Measurements from ENCODE around the gene DSCAM. TPM values are rescaled to one million over a fixed set of nuclear protein-coding genes. Genes with fewer than 3 reads are reported as not detected.
"Not testable (repeated sequence)": the region's sequence is repeated elsewhere in the genome, so short reads cannot be mapped to it uniquely, and the experiment has no call there.

DSCAM gene
- total RNA-seq, 2 experiments from 2014 or later: not detected

- H3K9me3 Mint-ChIP-seq: peaks cover 9% of the 10 kb centered on the region
- intact Hi-C loops (cut with micrococcal nuclease): no loop called here
- DNase-seq: no peak
- no peak overlapping the region for H3K4me3 Mint-ChIP-seq
- CTCF ChIA-PET: no interaction called here
- no peaks in the 10 kb centered on the region for H3K4me1 Mint-ChIP-seq (ENCODE audit: low read depth)
- H3K27ac Mint-ChIP-seq: no peak overlapping the region
- H3K27me3 Mint-ChIP-seq: no peaks in the 10 kb centered on the region
- POLR2A ChIA-PET: no interaction called here
- no peaks in the 10 kb centered on the region for H3K36me3 Mint-ChIP-seq
Observed at GRCh38 chr21:40337981-40338380, 509.0 kb downstream of the DSCAM start.

- H3K36me3 Mint-ChIP-seq: no peaks in the 10 kb centered on the region
- intact Hi-C loops (cut with micrococcal nuclease): no loop called here
- DNase-seq: no peak
- H3K4me1 Mint-ChIP-seq (ENCODE audit: low read depth): no peaks in the 10 kb centered on the region
- H3K4me3 Mint-ChIP-seq: no peak overlapping the region
- H3K27ac Mint-ChIP-seq: no peak overlapping the region
- H3K9me3 Mint-ChIP-seq: peaks cover 9% of the 10 kb centered on the region
- no peaks in the 10 kb centered on the region for H3K27me3 Mint-ChIP-seq
- ChIA-PET POLR2A (no interaction called here), CTCF (no interaction called here)
Observed at GRCh38 chr21:40335704-40336103, 511.3 kb downstream of the DSCAM start.

DNA sequence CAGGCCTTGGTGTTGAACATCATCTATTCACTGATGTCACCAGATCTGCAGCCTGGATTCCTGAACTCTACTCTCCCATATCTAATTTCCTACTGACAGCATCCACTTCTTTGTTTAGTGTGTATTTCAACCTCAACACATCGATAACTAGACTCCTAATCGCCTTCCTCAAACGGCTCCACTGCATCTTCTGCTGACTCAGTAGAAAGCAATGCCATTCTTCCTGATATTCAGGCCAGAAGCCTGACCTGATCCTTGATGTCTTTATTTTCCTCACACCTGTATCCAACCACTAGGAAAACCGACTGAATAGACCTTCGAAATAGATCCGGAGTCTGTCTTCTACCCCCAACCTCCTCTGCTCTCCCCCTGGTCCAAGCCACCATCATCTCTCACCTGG is 512.8 kb downstream of the DSCAM start:
- no peaks in the 10 kb centered on the region for H3K4me1 Mint-ChIP-seq (ENCODE audit: low read depth)
- ChIA-PET POLR2A (no interaction called here), CTCF (no interaction called here)
- H3K9me3 Mint-ChIP-seq: peaks cover 9% of the 10 kb centered on the region
- intact Hi-C loops (cut with micrococcal nuclease): no loop called here
- no peak overlapping the region for H3K27ac Mint-ChIP-seq
- no peaks in the 10 kb centered on the region for H3K27me3 Mint-ChIP-seq
- no peak for DNase-seq
- no peak overlapping the region for H3K4me3 Mint-ChIP-seq
- H3K36me3 Mint-ChIP-seq: no peaks in the 10 kb centered on the region

DNA sequence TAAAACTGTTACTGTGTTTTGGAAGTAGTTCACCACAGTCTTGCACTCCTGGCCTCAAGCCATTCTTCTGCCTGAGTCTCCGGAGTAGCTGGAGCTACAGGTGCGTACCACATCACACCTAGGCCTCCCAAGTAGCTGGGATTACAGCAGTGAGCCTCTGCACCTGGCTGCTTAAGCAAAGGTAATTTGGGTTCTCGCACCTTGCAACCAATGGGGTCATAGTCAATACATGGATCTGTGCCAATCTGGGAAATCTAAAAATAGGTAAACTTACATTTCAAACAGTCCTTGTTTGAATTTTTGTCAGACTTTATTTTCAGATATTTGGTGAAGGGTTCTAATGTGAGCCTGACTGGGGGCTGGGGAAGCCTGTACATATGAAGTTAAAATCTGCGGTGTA is 513.2 kb downstream of the DSCAM start:
- DNase-seq: no peak
- no peaks in the 10 kb centered on the region for H3K36me3 Mint-ChIP-seq
- ChIA-PET CTCF (no interaction called here), POLR2A (no interaction called here)
- no peak overlapping the region for H3K4me3 Mint-ChIP-seq
- no peak overlapping the region for H3K27ac Mint-ChIP-seq
- H3K27me3 Mint-ChIP-seq: no peaks in the 10 kb centered on the region
- no peaks in the 10 kb centered on the region for H3K4me1 Mint-ChIP-seq (ENCODE audit: low read depth)
- intact Hi-C loops (cut with micrococcal nuclease): no loop called here
- peaks cover 9% of the 10 kb centered on the region for H3K9me3 Mint-ChIP-seq

GRCh38 chr21:40331804-40332203 is 515.2 kb downstream of the DSCAM start:
- Mint-ChIP-seq H3K36me3 (no peaks in the 10 kb centered on the region), H3K9me3 (peaks cover 19% of the 10 kb centered on the region), H3K27ac (no peak overlapping the region), H3K4me3 (no peak overlapping the region), H3K4me1 (ENCODE audit: low read depth) (no peaks in the 10 kb centered on the region), H3K27me3 (no peaks in the 10 kb centered on the region)
- intact Hi-C loops (cut with micrococcal nuclease): no loop called here
- ChIA-PET CTCF (no interaction called here), POLR2A (no interaction called here)
- DNase-seq: no peak

DNA sequence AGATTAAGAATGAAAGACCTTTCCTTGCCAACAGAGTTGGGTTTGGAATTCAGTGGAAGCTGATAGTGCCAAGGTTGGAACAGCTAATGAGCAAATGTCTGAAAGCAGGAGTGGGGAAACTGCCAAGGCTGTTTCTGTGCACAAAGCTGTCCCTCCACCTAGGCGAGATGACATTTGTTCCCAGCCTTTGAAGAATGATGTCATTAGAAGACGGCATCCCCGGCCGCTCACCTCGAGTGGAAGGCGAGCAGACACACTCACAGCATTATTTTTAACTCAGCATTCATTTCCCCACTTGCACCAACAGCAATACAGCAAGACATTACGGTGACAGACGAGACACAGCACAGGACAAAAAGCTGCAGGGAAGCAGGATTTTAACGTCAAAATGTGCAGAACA is 515.8 kb downstream of the DSCAM start:
- H3K4me3 Mint-ChIP-seq: no peak overlapping the region
- CTCF ChIA-PET: no interaction called here
- H3K27ac Mint-ChIP-seq: no peak overlapping the region
- no peak for DNase-seq
- POLR2A ChIA-PET: no interaction called here
- no peaks in the 10 kb centered on the region for H3K27me3 Mint-ChIP-seq
- no peaks in the 10 kb centered on the region for H3K36me3 Mint-ChIP-seq
- intact Hi-C loops (cut with micrococcal nuclease): no loop called here
- no peaks in the 10 kb centered on the region for H3K4me1 Mint-ChIP-seq (ENCODE audit: low read depth)
- peaks cover 23% of the 10 kb centered on the region for H3K9me3 Mint-ChIP-seq

DNA sequence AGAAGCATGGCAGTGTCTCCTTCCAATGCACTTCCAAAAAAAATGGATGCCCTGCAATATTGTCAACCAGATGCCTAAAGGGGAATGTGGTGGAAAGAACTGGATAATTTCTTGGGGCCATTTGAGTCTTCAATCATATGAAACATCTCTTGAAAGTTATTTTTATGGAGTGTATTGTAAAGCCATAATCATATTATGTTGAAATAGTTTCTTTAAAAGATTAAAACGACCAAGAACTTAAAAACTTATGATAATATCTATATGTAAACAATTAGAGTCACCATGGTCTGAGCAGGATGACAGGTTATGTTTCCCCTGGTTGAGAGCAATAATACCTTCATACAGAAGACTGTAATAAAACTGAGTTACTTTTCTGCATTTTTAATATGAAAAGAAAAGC is 522.6 kb downstream of the DSCAM start:
- POLR2A ChIA-PET: interaction anchor here (0.5 kb wide), 1 partner anchor 18 kb away, joined by 3 read pairs; no protein-coding TSS in a partner anchor
- H3K4me1 Mint-ChIP-seq (ENCODE audit: low read depth): no peaks in the 10 kb centered on the region
- H3K9me3 Mint-ChIP-seq: peaks cover 25% of the 10 kb centered on the region
- no peak for DNase-seq
- H3K36me3 Mint-ChIP-seq: no peaks in the 10 kb centered on the region
- CTCF ChIA-PET: no interaction called here
- intact Hi-C loops (cut with micrococcal nuclease): no loop called here
- H3K4me3 Mint-ChIP-seq: no peak overlapping the region
- H3K27me3 Mint-ChIP-seq: no peaks in the 10 kb centered on the region
- no peak overlapping the region for H3K27ac Mint-ChIP-seq

GRCh38 chr21:40320718-40321117 is 526.2 kb downstream of the DSCAM start:
- H3K4me3 Mint-ChIP-seq; CTCF ChIA-PET; H3K36me3 Mint-ChIP-seq; H3K9me3 Mint-ChIP-seq; H3K27ac Mint-ChIP-seq; H3K27me3 Mint-ChIP-seq; POLR2A ChIA-PET; intact Hi-C loops (cut with micrococcal nuclease); H3K4me1 Mint-ChIP-seq (ENCODE audit: low read depth); DNase-seq: not testable (repeated sequence)

DNA sequence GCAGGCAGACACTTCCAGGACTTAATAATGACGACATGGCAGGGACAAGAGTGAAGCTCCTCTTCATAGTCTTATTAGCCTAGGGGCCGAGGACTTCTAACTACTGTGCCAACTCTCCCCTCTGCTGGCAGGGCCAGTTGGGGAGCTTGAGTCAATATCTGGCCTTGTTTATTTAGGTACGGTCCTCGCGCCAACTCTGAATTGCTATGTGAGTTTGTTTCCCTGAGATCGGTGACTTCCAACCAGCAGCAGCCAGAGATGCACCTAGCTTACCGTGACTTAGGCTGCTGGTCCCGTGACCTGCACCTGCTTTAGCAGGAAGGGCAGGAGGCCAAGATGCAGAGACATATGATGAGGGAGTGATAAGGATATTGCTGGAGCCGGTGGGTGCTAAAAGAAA is 528.6 kb downstream of the DSCAM start:
- Mint-ChIP-seq H3K9me3 (peaks cover 10% of the 10 kb centered on the region), H3K4me3 (no peak overlapping the region), H3K27ac (no peak overlapping the region), H3K27me3 (no peaks in the 10 kb centered on the region), H3K4me1 (ENCODE audit: low read depth) (no peaks in the 10 kb centered on the region), H3K36me3 (no peaks in the 10 kb centered on the region)
- ChIA-PET CTCF (no interaction called here), POLR2A (no interaction called here)
- no peak for DNase-seq
- intact Hi-C loops (cut with micrococcal nuclease): no loop called here

DNA sequence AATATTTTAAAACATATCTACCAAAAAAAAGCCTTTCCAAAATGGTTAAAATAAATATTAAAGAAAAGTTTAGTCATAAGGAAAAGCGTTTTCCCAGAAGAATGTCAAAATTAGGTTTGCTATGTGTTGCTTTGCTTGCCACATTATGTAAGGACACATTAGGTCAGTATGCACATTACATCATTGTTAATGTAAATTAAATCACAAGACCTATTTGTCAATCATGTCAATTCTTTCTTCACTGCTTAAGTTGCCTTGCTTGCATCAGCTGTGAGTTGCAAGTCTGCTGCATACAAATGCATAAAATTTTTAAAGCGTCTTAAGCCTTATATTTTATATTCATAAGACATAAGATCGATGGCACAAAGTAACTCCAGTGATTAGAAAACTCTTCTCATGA is 530.9 kb downstream of the DSCAM start:
- peaks cover 2% of the 10 kb centered on the region for H3K9me3 Mint-ChIP-seq
- intact Hi-C loops (cut with micrococcal nuclease): no loop called here

GRCh38 chr21:40315626-40316025 is 531.3 kb downstream of the DSCAM start:
- intact Hi-C loops (cut with micrococcal nuclease): no loop called here
- Mint-ChIP-seq H3K4me3 (no peak overlapping the region), H3K9me3 (peaks cover 2% of the 10 kb centered on the region)

More for the DNA sequence above, 530.9 kb downstream of the DSCAM start:
- no peaks in the 10 kb centered on the region for H3K4me1 Mint-ChIP-seq (ENCODE audit: low read depth)
- H3K27me3 Mint-ChIP-seq: no peaks in the 10 kb centered on the region
- no peak for DNase-seq
- H3K27ac Mint-ChIP-seq: no peak overlapping the region
- no peak overlapping the region for H3K4me3 Mint-ChIP-seq
- no peaks in the 10 kb centered on the region for H3K36me3 Mint-ChIP-seq
- ChIA-PET POLR2A (no interaction called here), CTCF (no interaction called here)

GRCh38 chr21:40313260-40313659 is 533.7 kb downstream of the DSCAM start:
- Mint-ChIP-seq H3K27me3 (no peaks in the 10 kb centered on the region), H3K9me3 (peaks cover 2% of the 10 kb centered on the region), H3K4me1 (ENCODE audit: low read depth) (no peaks in the 10 kb centered on the region), H3K27ac (no peak overlapping the region), H3K4me3 (no peak overlapping the region), H3K36me3 (no peaks in the 10 kb centered on the region)
- ChIA-PET CTCF (no interaction called here), POLR2A (no interaction called here)
- intact Hi-C loops (cut with micrococcal nuclease): no loop called here
- no peak for DNase-seq

More at GRCh38 chr21:40315626-40316025, 531.3 kb downstream of the DSCAM start:
- H3K27ac Mint-ChIP-seq: no peak overlapping the region
- no peaks in the 10 kb centered on the region for H3K36me3 Mint-ChIP-seq
- POLR2A ChIA-PET: no interaction called here
- CTCF ChIA-PET: no interaction called here
- H3K27me3 Mint-ChIP-seq: no peaks in the 10 kb centered on the region
- no peaks in the 10 kb centered on the region for H3K4me1 Mint-ChIP-seq (ENCODE audit: low read depth)
- DNase-seq: no peak

DNA sequence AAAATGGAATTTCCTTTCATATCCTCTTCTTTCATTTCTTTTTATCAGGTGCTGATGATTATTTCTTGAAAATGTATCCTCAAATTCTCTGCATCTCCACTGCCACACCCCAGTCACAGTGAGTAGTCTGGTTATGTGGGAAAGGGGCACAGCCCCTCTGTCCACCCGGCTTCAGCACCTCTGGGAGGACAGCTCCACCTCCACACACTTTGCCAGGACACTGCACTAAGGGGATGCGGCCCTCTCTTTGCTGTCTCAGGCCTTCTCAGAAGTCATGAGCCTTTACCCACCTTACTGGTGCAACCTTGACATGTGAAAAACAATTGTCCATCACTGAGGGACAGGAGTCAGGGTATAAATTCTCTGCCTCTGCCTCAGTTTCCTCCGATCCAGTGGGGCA is 546.7 kb downstream of the DSCAM start:
- ChIA-PET CTCF (no interaction called here), POLR2A (no interaction called here)
- no peaks in the 10 kb centered on the region for H3K27me3 Mint-ChIP-seq
- H3K9me3 Mint-ChIP-seq: peaks cover 32% of the 10 kb centered on the region
- H3K27ac Mint-ChIP-seq: no peak overlapping the region
- intact Hi-C loops (cut with micrococcal nuclease): no loop called here
- H3K36me3 Mint-ChIP-seq: no peaks in the 10 kb centered on the region
- H3K4me3 Mint-ChIP-seq: no peak overlapping the region
- no peak for DNase-seq
- H3K4me1 Mint-ChIP-seq (ENCODE audit: low read depth): no peaks in the 10 kb centered on the region

- intact Hi-C loops (cut with micrococcal nuclease): no loop called here
- CTCF ChIA-PET: no interaction called here
Observed at GRCh38 chr21:40299451-40299850, 547.5 kb downstream of the DSCAM start.

More at GRCh38 chr21:40299451-40299850, 547.5 kb downstream of the DSCAM start:
- DNase-seq: no peak
- no peak overlapping the region for H3K27ac Mint-ChIP-seq
- H3K36me3 Mint-ChIP-seq: no peaks in the 10 kb centered on the region
- no peaks in the 10 kb centered on the region for H3K4me1 Mint-ChIP-seq (ENCODE audit: low read depth)
- POLR2A ChIA-PET: no interaction called here
- H3K4me3 Mint-ChIP-seq: no peak overlapping the region
- H3K9me3 Mint-ChIP-seq: peaks cover 28% of the 10 kb centered on the region
- H3K27me3 Mint-ChIP-seq: no peaks in the 10 kb centered on the region

Measured in activated CD4-positive, alpha-beta memory T cell treated with anti-CD3 and anti-CD28 coated beads for 36 hours (primary cell).